ENCODE data around the gene AGGF1.
"Not testable (repeated sequence)": the region's sequence is repeated elsewhere in the genome, so short reads cannot be mapped to it uniquely, and the experiment has no call there.

The AGGF1 gene

DNA sequence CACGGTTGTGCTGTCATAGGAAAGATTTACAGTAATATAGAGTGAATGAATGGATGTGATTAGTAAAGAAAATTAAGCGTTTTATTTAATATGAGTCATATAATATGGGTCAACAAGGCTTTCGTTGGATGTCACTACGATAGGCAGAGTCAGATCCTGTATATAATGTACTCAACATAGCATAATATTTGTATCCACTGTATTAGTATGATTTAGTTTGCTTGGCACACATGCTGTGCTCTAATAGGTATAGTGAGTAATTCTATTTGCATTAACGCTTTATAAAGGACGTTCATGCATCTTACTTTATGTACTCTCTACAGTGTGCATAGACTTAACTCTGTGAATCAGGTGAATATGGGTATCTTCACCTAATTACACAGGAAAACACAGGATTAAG lies 35.9 kb upstream of the AGGF1 start:
- TF ChIP-seq CTCF (conservative IDR thresholded peaks at IDR 0.05; ENCODE audit: low read length), result no peak
- no peak for DNase-seq (ENCODE audit: low read depth)
- H3K4me3 ChIP-seq (ENCODE audit: low read length), result no peak overlapping the region

DNA sequence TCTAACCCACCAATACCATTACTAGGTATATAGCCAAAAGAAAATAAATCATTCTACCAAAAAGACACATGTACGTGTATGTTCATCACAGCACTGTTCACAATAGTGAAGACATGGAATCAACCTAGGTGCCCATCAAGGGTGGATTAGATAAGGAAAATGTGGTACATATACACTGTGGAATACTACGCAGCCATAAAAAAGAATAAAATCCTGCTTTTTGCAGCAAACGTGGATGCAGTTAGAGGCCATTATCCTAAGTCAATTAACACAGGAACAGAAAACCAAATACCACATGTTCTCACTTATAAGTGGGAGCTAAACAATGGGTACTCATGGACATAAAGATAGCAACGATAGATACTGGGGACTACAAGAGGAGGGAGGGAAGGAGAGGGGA lies 32.0 kb upstream of the AGGF1 start:
- H3K4me3 ChIP-seq (ENCODE audit: low read length); DNase-seq (ENCODE audit: low read depth): not testable (repeated sequence)

DNA sequence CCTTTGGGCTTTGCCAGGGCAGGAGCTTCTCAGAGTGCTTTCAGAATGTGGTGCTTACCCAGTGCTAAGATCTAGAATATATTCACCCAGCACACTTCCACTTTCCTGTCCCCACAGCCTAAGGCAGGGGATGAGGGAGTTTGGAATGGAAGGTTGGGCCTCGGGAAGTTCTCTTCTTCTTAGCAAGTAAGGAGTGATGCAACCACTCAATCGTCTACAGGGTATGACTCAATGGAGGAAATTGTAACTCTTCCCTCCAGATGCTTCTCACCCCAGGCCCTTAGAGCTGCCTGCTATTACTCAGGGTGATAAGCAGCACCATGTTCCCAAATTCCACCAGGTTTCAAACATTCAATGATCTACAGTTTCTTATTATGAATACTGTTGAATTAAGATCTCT lies 30.8 kb upstream of the AGGF1 start:
- no peak overlapping the region for H3K4me3 ChIP-seq (ENCODE audit: low read length)
- peak; percentile 67 for DNase-seq (ENCODE audit: low read depth)
- no peak for TF ChIP-seq CTCF (conservative IDR thresholded peaks at IDR 0.05; ENCODE audit: low read length)

GRCh38 chr5:77003246-77003645 lies 27.0 kb upstream of the AGGF1 start:
- no peak for DNase-seq (ENCODE audit: low read depth)
- H3K4me3 ChIP-seq (ENCODE audit: low read length), result no peak overlapping the region

GRCh38 chr5:77006124-77006523 lies 24.1 kb upstream of the AGGF1 start:
- no peak for DNase-seq (ENCODE audit: low read depth)
- H3K4me3 ChIP-seq (ENCODE audit: low read length), result no peak overlapping the region
- TF ChIP-seq CTCF (conservative IDR thresholded peaks at IDR 0.05; ENCODE audit: low read length), result no peak

More at GRCh38 chr5:77003246-77003645, 27.0 kb upstream of the AGGF1 start:
- no peak for TF ChIP-seq CTCF (conservative IDR thresholded peaks at IDR 0.05; ENCODE audit: low read length)

- TF ChIP-seq CTCF (conservative IDR thresholded peaks at IDR 0.05; ENCODE audit: low read length), result no peak
- H3K4me3 ChIP-seq (ENCODE audit: low read length), result no peak overlapping the region
- DNase-seq (ENCODE audit: low read depth), result no peak
These were observed 21.8 kb upstream of the AGGF1 start for GRCh38 chr5:77008413-77008812.

- DNase-seq (ENCODE audit: low read depth), result no peak
- H3K4me3 ChIP-seq (ENCODE audit: low read length), result no peak overlapping the region
- no peak for TF ChIP-seq CTCF (conservative IDR thresholded peaks at IDR 0.05; ENCODE audit: low read length)
These were observed 20.0 kb upstream of the AGGF1 start for GRCh38 chr5:77010243-77010642.

GRCh38 chr5:77011498-77011897 lies 18.7 kb upstream of the AGGF1 start:
- DNase-seq (ENCODE audit: low read depth), result no peak
- no peak overlapping the region for H3K4me3 ChIP-seq (ENCODE audit: low read length)
- TF ChIP-seq CTCF (conservative IDR thresholded peaks at IDR 0.05; ENCODE audit: low read length), result no peak

All from AG10803 (cell line).